GM12878 (cell line): ENCODE data around the gene SP1. TPM values are rescaled to one million over a fixed set of nuclear protein-coding genes. Genes with fewer than 3 reads are reported as not detected.

Experiments
- ATAC-seq: fragments of 200-7000 bp; cut with Tn5 transposase; 3 replicates; pipeline ENCODE4 v1.9.1; 2020; ENCODE audit warnings: mild to moderate bottlenecking, moderate library complexity
- BruUV-seq: library from RNA; stranded (reverse); fragments of 400-500 nt; replicated peaks from 2 replicates; lab custom pipeline; 2021; lab: Mats Ljungman, UMichigan
- CTCF ChIA-PET: fragments of 300-600 bp; sonication (Branson Sonifier 250); formaldehyde crosslinking; extraction: SDS; loops from one replicate; lab custom pipeline; 2021; ENCODE audit warnings: inconsistent platforms; lab: Yijun Ruan, JAX
- POLR2A ChIA-PET: fragments of 350-600 bp; formaldehyde crosslinking; extraction: SDS; loops from one replicate; lab custom pipeline; 2021; ENCODE audit warnings: inconsistent platforms; lab: Charles Lee
- RAD21 ChIA-PET: fragments of 300-600 bp; sonication (Branson Sonifier 250); formaldehyde crosslinking; loops from one replicate; lab custom pipeline; 2023; ENCODE audit warnings: antibody characterized with exemption; ENCODE audit not compliant: unreplicated experiment; lab: Charles Lee
- SMC1A ChIA-PET: fragments of 300-600 bp; sonication (Branson Sonifier 250); formaldehyde crosslinking; loops from one replicate; lab custom pipeline; 2023; ENCODE audit not compliant: unreplicated experiment, uncharacterized antibody; lab: Charles Lee
- DNase-seq: peaks from one replicate; pipeline ENCODE4 v3.0.0-alpha.2; 2011; ENCODE audit warnings: low read depth, low spot score
- FAIRE-seq: peaks from 3 replicates; lab custom pipeline; 2011; peaks lifted over from hg19 to GRCh38; lab: Jason Lieb, UNC
- H2AFZ ChIP-seq: 2 replicates; pipeline ENCODE4 v1.6.0; 2011; ENCODE audit warnings: low read depth, low read length, control low read depth; ENCODE audit not compliant: control insufficient read depth
- H3K27ac ChIP-seq: 2 replicates; pipeline ENCODE4 v1.5.1; 2011; ENCODE audit warnings: control low read depth; ENCODE audit not compliant: control insufficient read depth, insufficient read depth
- H3K27me3 ChIP-seq, 2 experiments: replicated peaks in 1 of 2; 2 replicates each; pipeline versions ENCODE4 v1.6.0 to v1.6.1; 2011; ENCODE audit warnings: low read length in 1 of 2; ENCODE audit not compliant: control insufficient read depth in 2 of 2, insufficient read depth in 2 of 2
- H3K36me3 ChIP-seq, 2 experiments: 2 replicates each; pipeline ENCODE4 v1.5.1; 2011; ENCODE audit warnings: low read length in 1 of 2; ENCODE audit not compliant: control insufficient read depth in 2 of 2, insufficient read depth in 2 of 2
- H3K4me1 ChIP-seq: 2 replicates; pipeline ENCODE4 v1.6.1; 2011; ENCODE audit warnings: mild to moderate bottlenecking, low read length, moderate library complexity, mixed read lengths; ENCODE audit not compliant: control insufficient read depth, insufficient read depth
- H3K4me2 ChIP-seq: 2 replicates; pipeline ENCODE4 v1.6.0; 2011; ENCODE audit warnings: control low read depth; ENCODE audit not compliant: control insufficient read depth, insufficient read depth
- H3K4me3 ChIP-seq: fragments of 200-600 bp; sonication (generic); 2 replicates; pipeline ENCODE4 v1.5.1; 2016
- H3K79me2 ChIP-seq: 2 replicates; pipeline ENCODE4 v1.6.0; 2011; ENCODE audit warnings: low read length; ENCODE audit not compliant: control insufficient read depth, insufficient read depth
- H3K9ac ChIP-seq: 2 replicates; pipeline ENCODE4 v1.8.0; 2011; ENCODE audit warnings: low read length, control low read depth, mixed read lengths; ENCODE audit not compliant: control insufficient read depth, insufficient read depth
- H3K9me3 ChIP-seq: replicated peaks from 3 replicates; pipeline ENCODE4 v1.5.1; 2011; ENCODE audit warnings: mild to moderate bottlenecking, low read length; ENCODE audit not compliant: control insufficient read depth, insufficient read depth
- H4K20me1 ChIP-seq: 2 replicates; pipeline ENCODE4 v1.6.0; 2011; ENCODE audit not compliant: control insufficient read depth, insufficient read depth
- DPF2 ChIP-seq: fragments of 450-650 bp; IDR thresholded peaks from 2 replicates; pipeline ENCODE4 v1.6.1; 2017; ENCODE audit warnings: mild to moderate bottlenecking
- EGR1 ChIP-seq, 2 experiments: IDR thresholded peaks; 1 replicate in 1 of 2; 2 replicates in 1 of 2; pipeline ENCODE4 v1.6.1; 2011 to 2012; ENCODE audit warnings: low read depth in 2 of 2, low read length in 2 of 2, borderline replicate concordance in 1 of 2, mild to moderate bottlenecking in 1 of 2, moderate library complexity in 1 of 2
- FOXK2 ChIP-seq: fragments of 450-650 bp; IDR thresholded peaks from 2 replicates; pipeline ENCODE4 v1.6.1; 2017; ENCODE audit warnings: mild to moderate bottlenecking, moderate library complexity
- JUND ChIP-seq: IDR thresholded peaks from 2 replicates; pipeline ENCODE4 v1.6.1; 2012; ENCODE audit warnings: low read depth, mild to moderate bottlenecking, low read length, improper control_type of control experiment, moderate library complexity
- LARP7 ChIP-seq: fragments of 450-650 bp; IDR thresholded peaks from 2 replicates; pipeline ENCODE4 v1.6.1; 2017; ENCODE audit warnings: mild to moderate bottlenecking
- NFXL1 ChIP-seq: fragments of 450-650 bp; IDR thresholded peaks from 2 replicates; pipeline ENCODE4 v1.6.1; 2017; ENCODE audit warnings: antibody characterized with exemption, mild to moderate bottlenecking, borderline replicate concordance
- NR2C1 ChIP-seq: fragments of 450-650 bp; IDR thresholded peaks from 2 replicates; pipeline ENCODE4 v1.6.1; 2017; ENCODE audit warnings: antibody characterized with exemption, mild to moderate bottlenecking, moderate library complexity
- NR2F1 ChIP-seq: fragments of 450-650 bp; conservative IDR thresholded peaks from 2 replicates; pipeline ENCODE4 v1.6.1; 2017; ENCODE audit warnings: mild to moderate bottlenecking
- RAD51 ChIP-seq: fragments of 450-650 bp; IDR thresholded peaks from 2 replicates; pipeline ENCODE4 v1.6.1; 2016; ENCODE audit warnings: moderate library complexity, mild to moderate bottlenecking, inconsistent platforms
- SMAD5 ChIP-seq: IDR thresholded peaks from 2 replicates; pipeline ENCODE4 v1.6.1; 2016; ENCODE audit warnings: antibody characterized with exemption, low read depth
- SRF ChIP-seq, 2 experiments: IDR thresholded peaks; 2 replicates each; pipeline ENCODE4 v1.6.1; 2011; ENCODE audit warnings: low read depth in 2 of 2, low read length in 2 of 2, mild to moderate bottlenecking in 1 of 2, moderate library complexity in 1 of 2
- STAT1 ChIP-seq: fragments of 450-650 bp; conservative IDR thresholded peaks from 2 replicates; pipeline ENCODE4 v1.6.1; 2014; ENCODE audit warnings: antibody characterized with exemption, mild to moderate bottlenecking
- TBL1XR1 ChIP-seq: IDR thresholded peaks from 2 replicates; pipeline ENCODE4 v1.6.1; 2012; ENCODE audit warnings: low read depth, low read length, improper control_type of control experiment
- ZNF24 ChIP-seq: fragments of 450-650 bp; IDR thresholded peaks from 2 replicates; pipeline ENCODE4 v1.6.1; 2017; ENCODE audit warnings: antibody characterized with exemption, mild to moderate bottlenecking
- ZNF384 ChIP-seq: IDR thresholded peaks from 2 replicates; pipeline ENCODE4 v1.6.1; 2012; ENCODE audit warnings: low read depth, mild to moderate bottlenecking, low read length, improper control_type of control experiment, borderline replicate concordance
- ZNF622 ChIP-seq: fragments of 450-650 bp; IDR thresholded peaks from 2 replicates; pipeline ENCODE4 v1.6.1; 2017; ENCODE audit warnings: mild to moderate bottlenecking, inconsistent platforms
- ZSCAN29 ChIP-seq: fragments of 450-650 bp; IDR thresholded peaks from 2 replicates; pipeline ENCODE4 v1.6.1; 2017; ENCODE audit warnings: mild to moderate bottlenecking, moderate library complexity
- WGBS: methylation state at CpG from one replicate; pipeline ENCODE4 v1.1.6; 2016; ENCODE audit warnings: low lambda C conversion rate; ENCODE audit not compliant: insufficient replicate concordance, insufficient coverage; ENCODE audit errors: missing lambda C conversion rate; 5-methylcytosine and 5-hydroxymethylcytosine counted together
- in situ Hi-C: fragments of 300-500 bp; cut with MboI; formaldehyde crosslinking; loops from 9 replicates; pipeline ENCODE4 v1.14.3; 2018; ENCODE audit warnings: mixed read lengths
- intact Hi-C: fragments of 100-400 bp; cut with micrococcal nuclease; formaldehyde crosslinking; loops from one replicate; pipeline ENCODE4 v1.14.2; 2022; ENCODE audit not compliant: unreplicated experiment
- polyA plus RNA-seq, 11 experiments: library from polyadenylated mRNA; depleted of rRNA in 4 of 11; unstranded in 6 of 11; stranded (reverse) in 5 of 11; fragments of >200 nt; fragmentation: Nextera tagmentation in 4 of 11; fragmentation: Illumina TruSeq in 1 of 11; extraction: Ambion mirVana in 4 of 11; extraction: Trizol in 1 of 11; gene quantifications; 1 replicate in 1 of 11; 2 replicates in 10 of 11; pipeline versions ENCODE4 v1.2.1 to v1.2.3, GENCODE V29; 2011 to 2016; ENCODE audit warnings: inconsistent platforms in 2 of 11, missing spikeins in 2 of 11, low read depth in 1 of 11
- total RNA-seq, 4 experiments: library from RNA; depleted of rRNA in 3 of 4; stranded (reverse); fragments of >200 nt in 3 of 4; fragmentation: Illumina TruSeq in 1 of 4; extraction: Trizol in 1 of 4; gene quantifications; 2 replicates each; pipeline versions ENCODE4 v1.2.1 to v1.2.3, GENCODE V29; 2013 to 2021
- TF ChIP-seq, protein P1 (sequence below): IDR thresholded peaks from 2 replicates; pipeline ENCODE4 v1.6.1; 2012; ENCODE audit warnings: low read depth, low read length, improper control_type of control experiment
- TF ChIP-seq, protein P2 (sequence below): fragments of 150-350 bp; IDR thresholded peaks from 2 replicates; pipeline ENCODE4 v1.6.1; 2016; ENCODE audit warnings: low read depth, low read length

Gene SP1
- total and polyA plus RNA-seq, 10 of the 15 experiments (the other 5 are each of a cell fraction or from before 2014, with no cell fraction given) = 3.3 to 52.0 (median 25.2) TPM

DNA sequence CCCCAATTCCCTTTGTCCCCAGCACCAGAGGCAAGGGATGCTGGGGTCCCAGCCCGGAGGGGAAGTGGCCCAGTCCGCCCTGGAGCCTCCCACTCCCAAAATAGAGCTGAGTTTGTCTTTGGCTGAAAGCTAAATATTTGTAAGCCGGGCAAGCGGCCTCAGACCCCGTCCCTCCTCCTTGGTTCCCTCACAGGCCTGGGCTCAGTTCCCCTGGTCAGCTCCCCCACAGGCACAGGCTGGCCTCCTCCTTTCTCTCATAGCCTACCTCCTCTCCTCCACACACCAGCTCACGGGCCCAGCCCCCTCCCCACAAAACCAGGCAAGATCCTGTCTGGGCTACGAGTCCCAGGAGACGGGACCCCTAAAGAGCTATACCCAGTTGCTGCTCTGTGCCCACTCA, 45.2 kb upstream of the SP1 start:
- ChIA-PET POLR2A (interaction anchor here (1.0 to 1.4 kb wide), 2 partner anchors 10 to 44 kb away, joined by 3 to 6 read pairs; no protein-coding TSS in a partner anchor), SMC1A (interaction anchor here (0.9 to 1.1 kb wide), 2 partner anchors 10 to 11 kb away, joined by 3 to 4 read pairs; no protein-coding TSS in a partner anchor), RAD21 (interaction anchor here (1.9 kb wide), 1 partner anchor 10 kb away, joined by 9 read pairs; no protein-coding TSS in a partner anchor), CTCF (interaction anchor here (0.6 to 4.9 kb wide), 7 partner anchors 10 to 174 kb away, joined by 3 to 30 read pairs (median 6); partner anchors contain the start of gene AAAS)
- no TSS peak for BruUV-seq
- Histone ChIP-seq H3K36me3 (no peaks in the 10 kb centered on the region), H3K27me3 (peaks cover 2 to 5% of the 10 kb centered on the region in 2 experiments; a peak in 3 of 4 replicates), H3K4me3 (no peak overlapping the region), H3K4me1 (peaks cover 5% of the 10 kb centered on the region; the same call in 1 of the 2 replicates), H2AFZ (no peak overlapping the region), H3K27ac (no peak overlapping the region), H3K79me2 (no peaks in the 10 kb centered on the region), H3K4me2 (no peak overlapping the region), H3K9me3 (no peaks in the 10 kb centered on the region), H3K9ac (no peak overlapping the region), H4K20me1 (no peaks in the 10 kb centered on the region)
- 49% methylated on average over 8 of the region's 8 CpGs for WGBS
- intact Hi-C loops = no loop called here
- TF ChIP-seq EGR1 (IDR thresholded peaks at IDR 0.05; ENCODE audit: borderline replicate concordance in 1 of 2, low read depth in 2 of 2, low read length in 2 of 2) (no peak), JUND (no peak), TBL1XR1 (no peak), LARP7 (no peak), STAT1 (no peak), SRF (IDR thresholded peaks at IDR 0.05; ENCODE audit: low read depth in 2 of 2, low read length in 2 of 2) (no peak), ZNF622 (no peak), SMAD5 (no peak), RAD51 (no peak), NFXL1 (no peak), ZSCAN29 (no peak), DPF2 (no peak), FOXK2 (no peak), NR2F1 (no peak), ZNF24 (no peak), ZNF384 (no peak), NR2C1 (no peak)
- TF ChIP-seq, protein P1, sequence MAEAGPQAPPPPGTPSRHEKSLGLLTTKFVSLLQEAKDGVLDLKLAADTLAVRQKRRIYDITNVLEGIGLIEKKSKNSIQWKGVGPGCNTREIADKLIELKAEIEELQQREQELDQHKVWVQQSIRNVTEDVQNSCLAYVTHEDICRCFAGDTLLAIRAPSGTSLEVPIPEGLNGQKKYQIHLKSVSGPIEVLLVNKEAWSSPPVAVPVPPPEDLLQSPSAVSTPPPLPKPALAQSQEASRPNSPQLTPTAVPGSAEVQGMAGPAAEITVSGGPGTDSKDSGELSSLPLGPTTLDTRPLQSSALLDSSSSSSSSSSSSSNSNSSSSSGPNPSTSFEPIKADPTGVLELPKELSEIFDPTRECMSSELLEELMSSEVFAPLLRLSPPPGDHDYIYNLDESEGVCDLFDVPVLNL = no peak
- TF ChIP-seq, protein P2, sequence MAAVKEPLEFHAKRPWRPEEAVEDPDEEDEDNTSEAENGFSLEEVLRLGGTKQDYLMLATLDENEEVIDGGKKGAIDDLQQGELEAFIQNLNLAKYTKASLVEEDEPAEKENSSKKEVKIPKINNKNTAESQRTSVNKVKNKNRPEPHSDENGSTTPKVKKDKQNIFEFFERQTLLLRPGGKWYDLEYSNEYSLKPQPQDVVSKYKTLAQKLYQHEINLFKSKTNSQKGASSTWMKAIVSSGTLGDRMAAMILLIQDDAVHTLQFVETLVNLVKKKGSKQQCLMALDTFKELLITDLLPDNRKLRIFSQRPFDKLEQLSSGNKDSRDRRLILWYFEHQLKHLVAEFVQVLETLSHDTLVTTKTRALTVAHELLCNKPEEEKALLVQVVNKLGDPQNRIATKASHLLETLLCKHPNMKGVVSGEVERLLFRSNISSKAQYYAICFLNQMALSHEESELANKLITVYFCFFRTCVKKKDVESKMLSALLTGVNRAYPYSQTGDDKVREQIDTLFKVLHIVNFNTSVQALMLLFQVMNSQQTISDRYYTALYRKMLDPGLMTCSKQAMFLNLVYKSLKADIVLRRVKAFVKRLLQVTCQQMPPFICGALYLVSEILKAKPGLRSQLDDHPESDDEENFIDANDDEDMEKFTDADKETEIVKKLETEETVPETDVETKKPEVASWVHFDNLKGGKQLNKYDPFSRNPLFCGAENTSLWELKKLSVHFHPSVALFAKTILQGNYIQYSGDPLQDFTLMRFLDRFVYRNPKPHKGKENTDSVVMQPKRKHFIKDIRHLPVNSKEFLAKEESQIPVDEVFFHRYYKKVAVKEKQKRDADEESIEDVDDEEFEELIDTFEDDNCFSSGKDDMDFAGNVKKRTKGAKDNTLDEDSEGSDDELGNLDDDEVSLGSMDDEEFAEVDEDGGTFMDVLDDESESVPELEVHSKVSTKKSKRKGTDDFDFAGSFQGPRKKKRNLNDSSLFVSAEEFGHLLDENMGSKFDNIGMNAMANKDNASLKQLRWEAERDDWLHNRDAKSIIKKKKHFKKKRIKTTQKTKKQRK = no peak
- FAIRE-seq (no peak), ATAC-seq (no peak), DNase-seq (no peak)
- in situ Hi-C loops = no loop called here
